ENCODE measurements around the gene MSN.

DNA sequence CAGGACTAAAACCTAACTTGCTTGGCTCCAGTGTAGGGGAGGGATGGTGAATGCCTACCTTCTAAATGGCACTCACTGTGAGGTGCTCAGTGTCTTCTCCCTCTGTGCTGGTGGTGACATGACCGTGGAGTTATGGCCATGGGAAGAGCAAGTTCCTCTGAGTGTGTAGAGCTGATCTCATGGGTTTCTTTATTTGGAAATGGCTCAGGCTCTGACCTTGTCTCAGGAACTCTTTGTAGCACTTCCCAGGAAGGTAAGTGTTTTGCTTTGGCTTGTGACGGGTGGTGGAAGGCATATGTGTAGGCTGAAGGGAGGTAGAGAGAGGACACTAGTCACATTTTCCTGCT is 6.4 kb downstream of the MSN start:
- TF ChIP-seq POLR2A (IDR thresholded peaks at IDR 0.05; ENCODE audit: low read depth, low read length), result no peak
- TF ChIP-seq POLR2AphosphoS5 (IDR thresholded peaks at IDR 0.05; ENCODE audit: low read depth, low read length), result no peak
- no peak for TF ChIP-seq SPI1 (IDR thresholded peaks at IDR 0.05; ENCODE audit: low read depth, low read length)
- no peak for TF ChIP-seq TAF1 (IDR thresholded peaks at IDR 0.05; ENCODE audit: low read depth, low read length)
- no peak for TF ChIP-seq PAX5 (IDR thresholded peaks at IDR 0.05; ENCODE audit: insufficient read depth, low read length, severe bottlenecking)
